GM12878 (cell line): ENCODE measurements around the gene EBI3. TPM values are rescaled to one million over a fixed set of nuclear protein-coding genes. Genes with fewer than 3 reads are reported as not detected.

Experiments used
- ATAC-seq: fragments of 200-7000 bp; cut with Tn5 transposase; 3 replicates; pipeline ENCODE4 v1.9.1; 2020; ENCODE audit warnings: mild to moderate bottlenecking, moderate library complexity
- BruUV-seq: library from RNA; stranded (reverse); fragments of 400-500 nt; replicated peaks from 2 replicates; lab custom pipeline; 2021; lab: Mats Ljungman, UMichigan
- CTCF ChIA-PET: fragments of 300-600 bp; sonication (Branson Sonifier 250); formaldehyde crosslinking; extraction: SDS; loops from one replicate; lab custom pipeline; 2021; ENCODE audit warnings: inconsistent platforms; lab: Yijun Ruan, JAX
- POLR2A ChIA-PET: fragments of 350-600 bp; formaldehyde crosslinking; extraction: SDS; loops from one replicate; lab custom pipeline; 2021; ENCODE audit warnings: inconsistent platforms; lab: Charles Lee
- RAD21 ChIA-PET: fragments of 300-600 bp; sonication (Branson Sonifier 250); formaldehyde crosslinking; loops from one replicate; lab custom pipeline; 2023; ENCODE audit warnings: antibody characterized with exemption; ENCODE audit not compliant: unreplicated experiment; lab: Charles Lee
- SMC1A ChIA-PET: fragments of 300-600 bp; sonication (Branson Sonifier 250); formaldehyde crosslinking; loops from one replicate; lab custom pipeline; 2023; ENCODE audit not compliant: unreplicated experiment, uncharacterized antibody; lab: Charles Lee
- DNase-seq: peaks from one replicate; pipeline ENCODE4 v3.0.0-alpha.2; 2011; ENCODE audit warnings: low read depth, low spot score
- FAIRE-seq: peaks from 3 replicates; lab custom pipeline; 2011; peaks lifted over from hg19 to GRCh38; lab: Jason Lieb, UNC
- H2AFZ ChIP-seq: 2 replicates; pipeline ENCODE4 v1.6.0; 2011; ENCODE audit warnings: low read depth, low read length, control low read depth; ENCODE audit not compliant: control insufficient read depth
- H3K27ac ChIP-seq: 2 replicates; pipeline ENCODE4 v1.5.1; 2011; ENCODE audit warnings: control low read depth; ENCODE audit not compliant: control insufficient read depth, insufficient read depth
- H3K27me3 ChIP-seq, 2 experiments: replicated peaks in 1 of 2; 2 replicates each; pipeline versions ENCODE4 v1.6.0 to v1.6.1; 2011; ENCODE audit warnings: low read length in 1 of 2; ENCODE audit not compliant: control insufficient read depth in 2 of 2, insufficient read depth in 2 of 2
- H3K36me3 ChIP-seq, 2 experiments: 2 replicates each; pipeline ENCODE4 v1.5.1; 2011; ENCODE audit warnings: low read length in 1 of 2; ENCODE audit not compliant: control insufficient read depth in 2 of 2, insufficient read depth in 2 of 2
- H3K4me1 ChIP-seq: 2 replicates; pipeline ENCODE4 v1.6.1; 2011; ENCODE audit warnings: mild to moderate bottlenecking, low read length, moderate library complexity, mixed read lengths; ENCODE audit not compliant: control insufficient read depth, insufficient read depth
- H3K4me2 ChIP-seq: 2 replicates; pipeline ENCODE4 v1.6.0; 2011; ENCODE audit warnings: control low read depth; ENCODE audit not compliant: control insufficient read depth, insufficient read depth
- H3K4me3 ChIP-seq: fragments of 200-600 bp; sonication (generic); 2 replicates; pipeline ENCODE4 v1.5.1; 2016
- H3K79me2 ChIP-seq: 2 replicates; pipeline ENCODE4 v1.6.0; 2011; ENCODE audit warnings: low read length; ENCODE audit not compliant: control insufficient read depth, insufficient read depth
- H3K9ac ChIP-seq: 2 replicates; pipeline ENCODE4 v1.8.0; 2011; ENCODE audit warnings: low read length, control low read depth, mixed read lengths; ENCODE audit not compliant: control insufficient read depth, insufficient read depth
- H3K9me3 ChIP-seq: replicated peaks from 3 replicates; pipeline ENCODE4 v1.5.1; 2011; ENCODE audit warnings: mild to moderate bottlenecking, low read length; ENCODE audit not compliant: control insufficient read depth, insufficient read depth
- H4K20me1 ChIP-seq: 2 replicates; pipeline ENCODE4 v1.6.0; 2011; ENCODE audit not compliant: control insufficient read depth, insufficient read depth
- BACH1 ChIP-seq: fragments of 450-650 bp; IDR thresholded peaks from 2 replicates; pipeline ENCODE4 v1.6.1; 2017; ENCODE audit warnings: mild to moderate bottlenecking, borderline replicate concordance
- CBFB ChIP-seq: IDR thresholded peaks from 2 replicates; pipeline ENCODE4 v1.6.1; 2016; ENCODE audit warnings: antibody characterized with exemption, low read depth
- CTCF ChIP-seq, 3 experiments: IDR thresholded peaks in 2 of 3; conservative IDR thresholded peaks in 1 of 3; 2 replicates each; pipeline ENCODE4 v1.5.1; 2011; ENCODE audit warnings: low read depth in 3 of 3, low read length in 3 of 3, mild to moderate bottlenecking in 3 of 3, control low read depth in 2 of 3, moderate library complexity in 2 of 3, inconsistent platforms in 1 of 3, mixed read lengths in 1 of 3; ENCODE audit not compliant: control insufficient read depth in 2 of 3, insufficient read depth in 1 of 3; ENCODE audit errors: extremely low read depth in 1 of 3
- EP300 ChIP-seq, 2 experiments: fragments of 150-350 bp in 1 of 2; IDR thresholded peaks; 2 replicates each; pipeline ENCODE4 v1.6.1; 2011 to 2012; ENCODE audit warnings: low read depth in 2 of 2, low read length in 2 of 2, borderline replicate concordance in 1 of 2, improper control_type of control experiment in 1 of 2, inconsistent platforms in 1 of 2; ENCODE audit not compliant: control insufficient read depth in 1 of 2
- IRF4 ChIP-seq: IDR thresholded peaks from 2 replicates; pipeline ENCODE4 v1.6.1; 2011; ENCODE audit warnings: low read depth, low read length
- NFYA ChIP-seq: IDR thresholded peaks from 2 replicates; pipeline ENCODE4 v1.6.1; 2011; ENCODE audit warnings: low read depth, mild to moderate bottlenecking, low read length, improper control_type of control experiment, borderline replicate concordance
- PAX8 ChIP-seq: fragments of 450-650 bp; IDR thresholded peaks from 2 replicates; pipeline ENCODE4 v1.6.1; 2017; ENCODE audit warnings: mild to moderate bottlenecking, moderate library complexity
- RAD21 ChIP-seq: IDR thresholded peaks from 2 replicates; pipeline ENCODE4 v1.6.1; 2011; ENCODE audit warnings: mild to moderate bottlenecking, low read depth, low read length, moderate library complexity; ENCODE audit not compliant: insufficient read depth
- RAD51 ChIP-seq: fragments of 450-650 bp; IDR thresholded peaks from 2 replicates; pipeline ENCODE4 v1.6.1; 2016; ENCODE audit warnings: moderate library complexity, mild to moderate bottlenecking, inconsistent platforms
- RFX5 ChIP-seq: IDR thresholded peaks from 2 replicates; pipeline ENCODE4 v1.6.1; 2011; ENCODE audit warnings: low read depth, low read length, improper control_type of control experiment
- SIN3A ChIP-seq: IDR thresholded peaks from 2 replicates; pipeline ENCODE4 v1.6.1; 2012; ENCODE audit warnings: low read depth, low read length, improper control_type of control experiment
- SMAD1 ChIP-seq: fragments of 450-650 bp; IDR thresholded peaks from 2 replicates; pipeline ENCODE4 v1.6.1; 2018; ENCODE audit warnings: mild to moderate bottlenecking, low read depth; ENCODE audit not compliant: partially characterized antibody
- SMC3 ChIP-seq: IDR thresholded peaks from 2 replicates; pipeline ENCODE4 v1.6.1; 2011; ENCODE audit warnings: low read length, improper control_type of control experiment, borderline replicate concordance
- SP1 ChIP-seq: IDR thresholded peaks from one replicate; pipeline ENCODE4 v1.6.1; 2011; ENCODE audit warnings: low read depth, low read length
- TBL1XR1 ChIP-seq: IDR thresholded peaks from 2 replicates; pipeline ENCODE4 v1.6.1; 2012; ENCODE audit warnings: low read depth, low read length, improper control_type of control experiment
- ZNF24 ChIP-seq: fragments of 450-650 bp; IDR thresholded peaks from 2 replicates; pipeline ENCODE4 v1.6.1; 2017; ENCODE audit warnings: antibody characterized with exemption, mild to moderate bottlenecking
- ZNF274 ChIP-seq: IDR thresholded peaks from one replicate; pipeline ENCODE4 v1.8.0; 2011; ENCODE audit not compliant: insufficient read length, insufficient read depth
- ZNF687 ChIP-seq: fragments of 450-650 bp; IDR thresholded peaks from 2 replicates; pipeline ENCODE4 v1.6.1; 2017; ENCODE audit warnings: mild to moderate bottlenecking, moderate library complexity
- WGBS: methylation state at CpG from one replicate; pipeline ENCODE4 v1.1.6; 2016; ENCODE audit warnings: low lambda C conversion rate; ENCODE audit not compliant: insufficient replicate concordance, insufficient coverage; ENCODE audit errors: missing lambda C conversion rate; 5-methylcytosine and 5-hydroxymethylcytosine counted together
- in situ Hi-C: fragments of 300-500 bp; cut with MboI; formaldehyde crosslinking; loops from 9 replicates; pipeline ENCODE4 v1.14.3; 2018; ENCODE audit warnings: mixed read lengths
- intact Hi-C: fragments of 100-400 bp; cut with micrococcal nuclease; formaldehyde crosslinking; loops from one replicate; pipeline ENCODE4 v1.14.2; 2022; ENCODE audit not compliant: unreplicated experiment
- polyA plus RNA-seq, 11 experiments: library from polyadenylated mRNA; depleted of rRNA in 4 of 11; unstranded in 6 of 11; stranded (reverse) in 5 of 11; fragments of >200 nt; fragmentation: Nextera tagmentation in 4 of 11; fragmentation: Illumina TruSeq in 1 of 11; extraction: Ambion mirVana in 4 of 11; extraction: Trizol in 1 of 11; gene quantifications; 1 replicate in 1 of 11; 2 replicates in 10 of 11; pipeline versions ENCODE4 v1.2.1 to v1.2.3, GENCODE V29; 2011 to 2016; ENCODE audit warnings: inconsistent platforms in 2 of 11, missing spikeins in 2 of 11, low read depth in 1 of 11
- total RNA-seq, 4 experiments: library from RNA; depleted of rRNA in 3 of 4; stranded (reverse); fragments of >200 nt in 3 of 4; fragmentation: Illumina TruSeq in 1 of 4; extraction: Trizol in 1 of 4; gene quantifications; 2 replicates each; pipeline versions ENCODE4 v1.2.1 to v1.2.3, GENCODE V29; 2013 to 2021

Gene EBI3
- total and polyA plus RNA-seq, 10 of the 15 experiments (the other 5 are each of a cell fraction or from before 2014, with no cell fraction given): 22.0 to 288 (median 186) TPM

- Histone ChIP-seq H3K4me2 (peak overlapping the region; percentile 69), H4K20me1 (no peaks in the 10 kb centered on the region), H2AFZ (no peak overlapping the region), H3K9ac (no peak overlapping the region; the same call in 1 of the 2 replicates), H3K36me3 (peaks cover 2 to 17% of the 10 kb centered on the region in 2 experiments; a peak in 3 of 4 replicates), H3K9me3 (no peaks in the 10 kb centered on the region; the same call in 2 of the 3 replicates), H3K4me1 (peaks cover 6% of the 10 kb centered on the region), H3K4me3 (peak overlapping the region; percentile 48; the same call in 1 of the 2 replicates), H3K79me2 (peaks cover 54% of the 10 kb centered on the region), H3K27ac (0 out of 2 replicates have a peak overlapping the region, but pooled peaks have one; percentile 22), H3K27me3 (no peaks in the 10 kb centered on the region)
- FAIRE-seq: no peak
- ATAC-seq: peak; percentile 33
- BruUV-seq: TSS peak; percentile 59
- SMC1A ChIA-PET: interaction anchor here (0.8 to 1.5 kb wide), 7 partner anchors 9 to 247 kb away, joined by 3 to 6 read pairs (median 4); partner anchors contain the start of genes EEF2 and YJU2
- CTCF ChIA-PET: interaction anchor here (0.6 to 3.2 kb wide), 13 partner anchors 10 to 239 kb away, joined by 3 to 42 read pairs (median 3); partner anchors contain the start of genes CHAF1A and YJU2
- intact Hi-C loops (no loop called here), in situ Hi-C loops (no loop called here)
- RAD21 ChIA-PET: interaction anchor here (0.6 to 1.5 kb wide), 8 partner anchors 9 to 559 kb away, joined by 3 to 5 read pairs (median 3); partner anchors contain the start of gene FEM1A
- POLR2A ChIA-PET: interaction anchor here (0.6 to 6.0 kb wide), 9 partner anchors 10 to 420 kb away, joined by 3 to 45 read pairs (median 4); no protein-coding TSS in a partner anchor
- WGBS: 12% methylated on average over 21 of the region's 21 CpGs
- no peak for DNase-seq
- peak; percentile 99 for TF ChIP-seq ZNF24
- 0 out of 2 replicates have a peak, but pooled peaks have one; percentile 21 for TF ChIP-seq TBL1XR1
- TF ChIP-seq BACH1: 0 out of 2 replicates have a peak, but pooled peaks have one; percentile 37
- no peak for TF ChIP-seq EP300 (IDR thresholded peaks at IDR 0.05; ENCODE audit: borderline replicate concordance in 1 of 2, control insufficient read depth in 1 of 2, low read depth in 2 of 2, low read length in 2 of 2)
- 0 out of 2 replicates have a peak, but pooled peaks have one; percentile 40 for TF ChIP-seq SIN3A
- TF ChIP-seq CBFB: no peak
- no peak for TF ChIP-seq NFYA
- peak; percentile 22; the same call in 1 of the 2 replicates for TF ChIP-seq ZNF687
- no peak for TF ChIP-seq PAX8
- TF ChIP-seq ZNF274: no peak
- no peak for TF ChIP-seq SP1
- TF ChIP-seq IRF4: no peak
- TF ChIP-seq RFX5: no peak
- TF ChIP-seq RAD51: no peak
- no peak for TF ChIP-seq SMAD1
- no peak; a peak in 1 of 6 replicates for TF ChIP-seq CTCF (IDR thresholded peaks at IDR 0.05 in 2 of 3, conservative IDR thresholded peaks at IDR 0.05 in 1 of 3; ENCODE audit: control insufficient read depth in 2 of 3, extremely low read depth in 1 of 3, insufficient read depth in 1 of 3, low read depth in 3 of 3, low read length in 3 of 3)
- TF ChIP-seq RAD21: no peak
- TF ChIP-seq SMC3: no peak
These were observed 3.4 kb downstream of the EBI3 start for GRCh38 chr19:4232614-4233281.
